ENCODE measurements around the gene SNRPA. TPM values are rescaled to one million over a fixed set of nuclear protein-coding genes. Genes with fewer than 3 reads are reported as not detected.

Gene SNRPA
- total and polyA plus RNA-seq, 2 of the 13 experiments (the other 11 are each of a cell fraction or from before 2014, with no cell fraction given), result 59.6 to 162 TPM

GRCh38 chr19:40756502-40757110 is 5.6 kb downstream of the SNRPA start:
- in situ Hi-C loops (cut with HindIII; ENCODE audit: extremely low pct_ligation_motif_present, low pct_unique_long_range_greater_than_20kb) (no loop called here), intact Hi-C loops (cut with micrococcal nuclease; ENCODE audit: unreplicated experiment) (no loop called here)
- Histone ChIP-seq H3K4me2 (ENCODE audit: low read depth, low read length) (0 out of 2 replicates have a peak overlapping the region, but pooled peaks have one; percentile 18), H3K27ac (ENCODE audit: extremely low read length, insufficient read depth, low read length) (no peak overlapping the region), H3K4me3 (replicated peaks in 1 of 3; ENCODE audit: insufficient read depth in 1 of 3, low read depth in 2 of 3, low read length in 3 of 3) (no peak overlapping the region), H2AFZ (ENCODE audit: low read length) (no peak overlapping the region), H3K9ac (ENCODE audit: insufficient read depth, low read depth, low read length) (no peak overlapping the region), H3K9me3 (ENCODE audit: low read length) (no peaks in the 10 kb centered on the region), H3K27me3 (ENCODE audit: control insufficient read depth in 1 of 2, insufficient read depth in 2 of 2, low read length in 2 of 2) (no peaks in the 10 kb centered on the region), H3K4me1 (ENCODE audit: insufficient read depth, low read length) (peaks cover 50% of the 10 kb centered on the region), H3K36me3 (replicated peaks in 1 of 2; ENCODE audit: control insufficient read depth in 1 of 2, insufficient read depth in 2 of 2, low read length in 2 of 2) (peaks cover 23 to 55% of the 10 kb centered on the region in 2 experiments), H4K20me1 (ENCODE audit: insufficient read depth, low read length) (peaks cover 39% of the 10 kb centered on the region), H3K79me2 (ENCODE audit: insufficient read depth, low read length) (peaks cover 56% of the 10 kb centered on the region)
- POLR2A ChIA-PET, result interaction anchor here (2.8 to 7.8 kb wide), 2 partner anchors 11 to 22 kb away, joined by 8 to 90 read pairs; partner anchors contain the start of gene RAB4B
- TF ChIP-seq RBM22 (optimal IDR thresholded peaks at IDR 0.05; ENCODE audit: low read length) (peak; percentile 34), ZNF205 (CRISPR knock-in tag; IDR thresholded peaks at IDR 0.05) (no peak), HNF1B (CRISPR knock-in tag; IDR thresholded peaks at IDR 0.05) (0 out of 2 replicates have a peak, but pooled peaks have one; percentile 24), KMT2A (CRISPR knock-in tag; IDR thresholded peaks at IDR 0.05) (no peak)
- FAIRE-seq (no peak), DNase-seq (ENCODE audit: low spot score) (no peak), ATAC-seq (no peak)
- no TSS peak for BruUV-seq (replicated peaks)
- CTCF ChIA-PET (ENCODE audit: low intra/inter-chr PET ratio, low total read pairs), result no interaction called here
- 95% methylated on average over 7 of the region's 11 CpGs for WGBS (ENCODE audit: low lambda C conversion rate)

- in situ Hi-C loops (cut with HindIII; ENCODE audit: extremely low pct_ligation_motif_present, low pct_unique_long_range_greater_than_20kb), result no loop called here
- ATAC-seq (no peak), FAIRE-seq (no peak), DNase-seq (ENCODE audit: low spot score) (no peak)
- Histone ChIP-seq H4K20me1 (ENCODE audit: insufficient read depth, low read length) (peaks cover 35% of the 10 kb centered on the region), H3K27ac (ENCODE audit: extremely low read length, insufficient read depth, low read length) (no peak overlapping the region), H3K4me1 (ENCODE audit: insufficient read depth, low read length) (peaks cover 38% of the 10 kb centered on the region), H3K27me3 (ENCODE audit: control insufficient read depth in 1 of 2, insufficient read depth in 2 of 2, low read length in 2 of 2) (no peaks in the 10 kb centered on the region), H3K9me3 (ENCODE audit: low read length) (no peaks in the 10 kb centered on the region), H3K4me2 (ENCODE audit: low read depth, low read length) (no peak overlapping the region), H3K9ac (ENCODE audit: insufficient read depth, low read depth, low read length) (no peak overlapping the region), H3K36me3 (replicated peaks in 1 of 2; ENCODE audit: control insufficient read depth in 1 of 2, insufficient read depth in 2 of 2, low read length in 2 of 2) (peaks cover 34 to 74% of the 10 kb centered on the region in 2 experiments), H3K79me2 (ENCODE audit: insufficient read depth, low read length) (peaks cover 40% of the 10 kb centered on the region), H2AFZ (ENCODE audit: low read length) (no peak overlapping the region), H3K4me3 (replicated peaks in 1 of 3; ENCODE audit: insufficient read depth in 1 of 3, low read depth in 2 of 3, low read length in 3 of 3) (no peak overlapping the region)
- no peak for TF ChIP-seq ZHX1 (CRISPR knock-in tag; IDR thresholded peaks at IDR 0.05; ENCODE audit: low read depth)
- WGBS (ENCODE audit: low lambda C conversion rate), result 100% methylated on average over 3 of the region's 3 CpGs
- BruUV-seq (replicated peaks), result no TSS peak
- intact Hi-C loops (cut with micrococcal nuclease; ENCODE audit: unreplicated experiment), result no loop called here
- ChIA-PET POLR2A (interaction anchor here (1.7 to 7.8 kb wide), 2 partner anchors 20 to 40 kb away, joined by 4 to 90 read pairs; partner anchors contain the start of gene RAB4B), CTCF (ENCODE audit: low intra/inter-chr PET ratio, low total read pairs) (no interaction called here)
Measured at GRCh38 chr19:40758491-40758890, 7.5 kb downstream of the SNRPA start.

Data from HepG2 (cell line).